PC-9 (cell line): ENCODE measurements around the gene OSTN. TPM values are rescaled to one million over a fixed set of nuclear protein-coding genes. Genes with fewer than 3 reads are reported as not detected.

ENCODE experiments used
- BruUV-seq: library from RNA; stranded (reverse); fragments of 400-500 nt; replicated peaks from 2 replicates; lab custom pipeline; 2021; lab: Mats Ljungman, UMichigan
- CTCF ChIA-PET: fragments of 300-600 bp; sonication (Branson Sonifier 250); formaldehyde crosslinking; loops from one replicate; lab custom pipeline; 2022; ENCODE audit warnings: antibody characterized with exemption; lab: Charles Lee
- POLR2A ChIA-PET: fragments of 300-600 bp; sonication (Branson Sonifier 250); formaldehyde crosslinking; loops from one replicate; lab custom pipeline; 2022; ENCODE audit warnings: antibody characterized with exemption; ENCODE audit not compliant: unreplicated experiment; lab: Charles Lee
- DNase-seq, 2 experiments: peaks; one replicate each; pipeline versions ENCODE4 v3.0.0 to v3.0.0-alpha.2; 2015 to 2022; ENCODE audit warnings: mixed read lengths in 1 of 2
- H2AFZ ChIP-seq: fragments of 200-600 bp; sonication (generic); 2 replicates; pipeline ENCODE4 v1.8.1; 2017; ENCODE audit warnings: antibody characterized with exemption
- H3F3A ChIP-seq: fragments of 200-600 bp; sonication (generic); 2 replicates; pipeline ENCODE4 v1.8.1; 2017; ENCODE audit warnings: antibody characterized with exemption, mild to moderate bottlenecking, low read depth; ENCODE audit not compliant: insufficient read depth
- H3K27ac ChIP-seq: fragments of 200-600 bp; sonication (generic); 2 replicates; pipeline ENCODE4 v1.6.1; 2016; ENCODE audit warnings: mixed run types
- H3K27me3 ChIP-seq: fragments of 200-600 bp; sonication (generic); 2 replicates; pipeline ENCODE4 v1.6.1; 2016; ENCODE audit warnings: low read depth, mixed run types; ENCODE audit not compliant: insufficient read depth
- H3K36me3 ChIP-seq: fragments of 200-600 bp; sonication (generic); 2 replicates; pipeline ENCODE4 v1.6.1; 2016; ENCODE audit warnings: low read depth, mixed run types
- H3K4me1 ChIP-seq: fragments of 200-600 bp; sonication (generic); replicated peaks from 2 replicates; pipeline ENCODE4 v1.6.1; 2016; ENCODE audit warnings: mixed run types; ENCODE audit not compliant: insufficient read depth
- H3K4me2 ChIP-seq: fragments of 200-600 bp; sonication (generic); 2 replicates; pipeline ENCODE4 v1.6.1; 2017; ENCODE audit warnings: mixed run types
- H3K4me3 ChIP-seq: fragments of 200-600 bp; sonication (generic); 2 replicates; pipeline ENCODE4 v1.6.1; 2016; ENCODE audit warnings: mixed run types
- H3K79me2 ChIP-seq: fragments of 200-600 bp; sonication (generic); 2 replicates; pipeline ENCODE4 v1.6.1; 2017; ENCODE audit warnings: low read depth, mixed run types
- H3K9me2 ChIP-seq: fragments of 200-600 bp; sonication (generic); 2 replicates; pipeline ENCODE4 v1.8.1; 2017; ENCODE audit warnings: mild to moderate bottlenecking; ENCODE audit not compliant: insufficient read depth
- H3K9me3 ChIP-seq: fragments of 200-600 bp; sonication (generic); 2 replicates; pipeline ENCODE4 v1.8.1; 2016; ENCODE audit warnings: low read depth; ENCODE audit not compliant: insufficient read depth
- H4K20me1 ChIP-seq: fragments of 200-600 bp; sonication (generic); 2 replicates; pipeline ENCODE4 v1.8.1; 2017; ENCODE audit not compliant: insufficient read depth
- EZH2 ChIP-seq: fragments of 200-600 bp; sonication (generic); IDR thresholded peaks from 2 replicates; pipeline ENCODE4 v1.8.0; 2017; ENCODE audit warnings: antibody characterized with exemption, low read depth
- intact Hi-C: fragments of 100-400 bp; cut with micrococcal nuclease; formaldehyde crosslinking; loops from one replicate; pipeline ENCODE4 v1.10.0; 2022; ENCODE audit not compliant: unreplicated experiment
- total RNA-seq: library from RNA; stranded (reverse); gene quantifications from 2 replicates; pipeline ENCODE4 v1.2.3, GENCODE V29; 2021
- TF ChIP-seq, protein P1 (sequence below): fragments of 200-600 bp; sonication (generic); conservative IDR thresholded peaks from 2 replicates; pipeline ENCODE4 v1.6.1; 2017; ENCODE audit warnings: mixed run types, antibody characterized with exemption, mild to moderate bottlenecking, moderate library complexity

OSTN gene
- total RNA-seq, 1 experiment from 2014 or later: not detected

DNA sequence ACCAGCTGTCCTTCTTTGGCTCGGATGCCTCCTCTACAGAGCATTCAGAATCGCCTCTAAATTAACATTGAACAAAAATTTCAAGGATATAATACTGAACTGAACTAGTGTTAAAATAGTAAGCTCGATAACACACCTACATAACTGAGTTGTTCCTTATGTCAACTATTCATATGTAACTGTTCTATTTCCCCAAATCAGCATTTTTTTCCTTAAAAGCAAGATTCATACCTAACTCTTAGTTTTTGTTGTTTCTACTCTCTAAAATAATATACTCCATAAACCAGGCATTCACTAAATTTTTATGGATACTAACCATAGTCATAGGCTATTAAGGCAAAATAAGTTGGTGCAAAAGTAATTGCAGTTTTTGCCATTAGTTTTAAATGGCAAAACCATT is 32.7 kb upstream of the OSTN start:
- H2AFZ ChIP-seq: no peak overlapping the region
- peaks cover 7% of the 10 kb centered on the region; the same call in 1 of the 2 replicates for H3K9me2 ChIP-seq
- H3K27ac ChIP-seq: no peak overlapping the region
- intact Hi-C loops: no loop called here
- H4K20me1 ChIP-seq: no peaks in the 10 kb centered on the region
- TF ChIP-seq EZH2: no peak
- TF ChIP-seq, protein P1, sequence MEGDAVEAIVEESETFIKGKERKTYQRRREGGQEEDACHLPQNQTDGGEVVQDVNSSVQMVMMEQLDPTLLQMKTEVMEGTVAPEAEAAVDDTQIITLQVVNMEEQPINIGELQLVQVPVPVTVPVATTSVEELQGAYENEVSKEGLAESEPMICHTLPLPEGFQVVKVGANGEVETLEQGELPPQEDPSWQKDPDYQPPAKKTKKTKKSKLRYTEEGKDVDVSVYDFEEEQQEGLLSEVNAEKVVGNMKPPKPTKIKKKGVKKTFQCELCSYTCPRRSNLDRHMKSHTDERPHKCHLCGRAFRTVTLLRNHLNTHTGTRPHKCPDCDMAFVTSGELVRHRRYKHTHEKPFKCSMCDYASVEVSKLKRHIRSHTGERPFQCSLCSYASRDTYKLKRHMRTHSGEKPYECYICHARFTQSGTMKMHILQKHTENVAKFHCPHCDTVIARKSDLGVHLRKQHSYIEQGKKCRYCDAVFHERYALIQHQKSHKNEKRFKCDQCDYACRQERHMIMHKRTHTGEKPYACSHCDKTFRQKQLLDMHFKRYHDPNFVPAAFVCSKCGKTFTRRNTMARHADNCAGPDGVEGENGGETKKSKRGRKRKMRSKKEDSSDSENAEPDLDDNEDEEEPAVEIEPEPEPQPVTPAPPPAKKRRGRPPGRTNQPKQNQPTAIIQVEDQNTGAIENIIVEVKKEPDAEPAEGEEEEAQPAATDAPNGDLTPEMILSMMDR: no peak
- H3K4me2 ChIP-seq: no peak overlapping the region
- no peak overlapping the region for H3K4me3 ChIP-seq
- no peaks in the 10 kb centered on the region for H3K27me3 ChIP-seq
- no TSS peak for BruUV-seq
- DNase-seq: no peak
- H3K9me3 ChIP-seq: no peaks in the 10 kb centered on the region
- POLR2A ChIA-PET: no interaction called here
- no peaks in the 10 kb centered on the region for H3K79me2 ChIP-seq
- CTCF ChIA-PET: no interaction called here
- no peaks in the 10 kb centered on the region for H3F3A ChIP-seq
- no peaks in the 10 kb centered on the region for H3K36me3 ChIP-seq
- H3K4me1 ChIP-seq: no peaks in the 10 kb centered on the region

GRCh38 chr3:191169566-191169965 is 29.5 kb upstream of the OSTN start:
- H3K27me3 ChIP-seq: no peaks in the 10 kb centered on the region
- no peaks in the 10 kb centered on the region for H3F3A ChIP-seq
- no peak for TF ChIP-seq EZH2
- TF ChIP-seq, protein P1: no peak
- no peak overlapping the region; the same call in 1 of the 2 replicates for H2AFZ ChIP-seq
- no peaks in the 10 kb centered on the region for H3K4me1 ChIP-seq
- BruUV-seq: no TSS peak
- no peak overlapping the region for H3K4me3 ChIP-seq
- ChIA-PET POLR2A (no interaction called here), CTCF (no interaction called here)
- H3K36me3 ChIP-seq: no peaks in the 10 kb centered on the region
- no peak overlapping the region for H3K27ac ChIP-seq
- DNase-seq: no peak
- H3K4me2 ChIP-seq: no peak overlapping the region
- intact Hi-C loops: no loop called here
- H4K20me1 ChIP-seq: no peaks in the 10 kb centered on the region
- H3K79me2 ChIP-seq: no peaks in the 10 kb centered on the region
- H3K9me3 ChIP-seq: no peaks in the 10 kb centered on the region
- H3K9me2 ChIP-seq: peaks cover 7% of the 10 kb centered on the region; the same call in 1 of the 2 replicates

GRCh38 chr3:191170097-191170496 is 28.9 kb upstream of the OSTN start:
- no peaks in the 10 kb centered on the region for H4K20me1 ChIP-seq
- no TSS peak for BruUV-seq
- ChIA-PET CTCF (no interaction called here), POLR2A (no interaction called here)
- H3K4me1 ChIP-seq: no peaks in the 10 kb centered on the region
- no peaks in the 10 kb centered on the region for H3K79me2 ChIP-seq
- H3K9me2 ChIP-seq: peaks cover 4% of the 10 kb centered on the region; the same call in 1 of the 2 replicates
- no peak overlapping the region for H3K4me3 ChIP-seq
- no peaks in the 10 kb centered on the region for H3K36me3 ChIP-seq
- no peak for TF ChIP-seq EZH2
- TF ChIP-seq, protein P1: no peak
- no peak for DNase-seq
- H3F3A ChIP-seq: no peaks in the 10 kb centered on the region
- H3K4me2 ChIP-seq: no peak overlapping the region
- intact Hi-C loops: no loop called here
- H2AFZ ChIP-seq: no peak overlapping the region; the same call in 1 of the 2 replicates
- no peaks in the 10 kb centered on the region for H3K27me3 ChIP-seq
- no peak overlapping the region for H3K27ac ChIP-seq
- H3K9me3 ChIP-seq: no peaks in the 10 kb centered on the region
